Measurements from ENCODE around the gene ST6GALNAC6. TPM values are rescaled to one million over a fixed set of nuclear protein-coding genes. Genes with fewer than 3 reads are reported as not detected.

Gene ST6GALNAC6
- polyA plus RNA-seq, 1 donor from 2014 or later = 44.2 TPM

GRCh38 chr9:127942216-127943010 lies 43.0 kb upstream of the ST6GALNAC6 start:
- Histone ChIP-seq H3K9me3 (ENCODE audit: low read length) (no peaks in the 10 kb centered on the region), H3K4me3 (ENCODE audit: low read length) (no peak overlapping the region), H3F3A (ENCODE audit: insufficient read depth, low read length, poor library complexity, severe bottlenecking) (no peaks in the 10 kb centered on the region), H3K27ac (ENCODE audit: low read length) (no peak overlapping the region), H3K9ac (ENCODE audit: low read length) (no peak overlapping the region), H3K4me2 (ENCODE audit: low read length) (no peak overlapping the region), H3K27me3 (ENCODE audit: insufficient read depth, low read depth, low read length) (no peaks in the 10 kb centered on the region), H4K20me1 (ENCODE audit: insufficient read depth) (no peaks in the 10 kb centered on the region), H3K79me2 (replicated peaks; ENCODE audit: insufficient read depth, low read length) (no peaks in the 10 kb centered on the region), H2AFZ (ENCODE audit: low read depth, low read length) (no peak overlapping the region), H3K9me2 (ENCODE audit: insufficient read depth, low read length) (no peaks in the 10 kb centered on the region), H3K36me3 (ENCODE audit: insufficient read depth, low read length) (no peaks in the 10 kb centered on the region)
- TF ChIP-seq MXI1 (conservative IDR thresholded peaks at IDR 0.05; ENCODE audit: poor library complexity, severe bottlenecking) (no peak), EZH2 (IDR thresholded peaks at IDR 0.05; ENCODE audit: borderline replicate concordance, insufficient read depth, low read length, poor library complexity, severe bottlenecking) (no peak), SMC3 (conservative IDR thresholded peaks at IDR 0.05; ENCODE audit: poor library complexity) (peak; percentile 68), POLR2AphosphoS5 (IDR thresholded peaks at IDR 0.05) (no peak), TAF1 (IDR thresholded peaks at IDR 0.05; ENCODE audit: low read depth) (no peak), CTCF (IDR thresholded peaks at IDR 0.05; ENCODE audit: poor library complexity, severe bottlenecking) (peak; percentile 77), EP300 (conservative IDR thresholded peaks at IDR 0.05; ENCODE audit: poor library complexity, severe bottlenecking) (no peak), RAD21 (conservative IDR thresholded peaks at IDR 0.05) (peak; percentile 53)
- TF ChIP-seq, protein P1, sequence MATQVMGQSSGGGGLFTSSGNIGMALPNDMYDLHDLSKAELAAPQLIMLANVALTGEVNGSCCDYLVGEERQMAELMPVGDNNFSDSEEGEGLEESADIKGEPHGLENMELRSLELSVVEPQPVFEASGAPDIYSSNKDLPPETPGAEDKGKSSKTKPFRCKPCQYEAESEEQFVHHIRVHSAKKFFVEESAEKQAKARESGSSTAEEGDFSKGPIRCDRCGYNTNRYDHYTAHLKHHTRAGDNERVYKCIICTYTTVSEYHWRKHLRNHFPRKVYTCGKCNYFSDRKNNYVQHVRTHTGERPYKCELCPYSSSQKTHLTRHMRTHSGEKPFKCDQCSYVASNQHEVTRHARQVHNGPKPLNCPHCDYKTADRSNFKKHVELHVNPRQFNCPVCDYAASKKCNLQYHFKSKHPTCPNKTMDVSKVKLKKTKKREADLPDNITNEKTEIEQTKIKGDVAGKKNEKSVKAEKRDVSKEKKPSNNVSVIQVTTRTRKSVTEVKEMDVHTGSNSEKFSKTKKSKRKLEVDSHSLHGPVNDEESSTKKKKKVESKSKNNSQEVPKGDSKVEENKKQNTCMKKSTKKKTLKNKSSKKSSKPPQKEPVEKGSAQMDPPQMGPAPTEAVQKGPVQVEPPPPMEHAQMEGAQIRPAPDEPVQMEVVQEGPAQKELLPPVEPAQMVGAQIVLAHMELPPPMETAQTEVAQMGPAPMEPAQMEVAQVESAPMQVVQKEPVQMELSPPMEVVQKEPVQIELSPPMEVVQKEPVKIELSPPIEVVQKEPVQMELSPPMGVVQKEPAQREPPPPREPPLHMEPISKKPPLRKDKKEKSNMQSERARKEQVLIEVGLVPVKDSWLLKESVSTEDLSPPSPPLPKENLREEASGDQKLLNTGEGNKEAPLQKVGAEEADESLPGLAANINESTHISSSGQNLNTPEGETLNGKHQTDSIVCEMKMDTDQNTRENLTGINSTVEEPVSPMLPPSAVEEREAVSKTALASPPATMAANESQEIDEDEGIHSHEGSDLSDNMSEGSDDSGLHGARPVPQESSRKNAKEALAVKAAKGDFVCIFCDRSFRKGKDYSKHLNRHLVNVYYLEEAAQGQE (IDR thresholded peaks at IDR 0.05; ENCODE audit: borderline replicate concordance) = no peak

DNA sequence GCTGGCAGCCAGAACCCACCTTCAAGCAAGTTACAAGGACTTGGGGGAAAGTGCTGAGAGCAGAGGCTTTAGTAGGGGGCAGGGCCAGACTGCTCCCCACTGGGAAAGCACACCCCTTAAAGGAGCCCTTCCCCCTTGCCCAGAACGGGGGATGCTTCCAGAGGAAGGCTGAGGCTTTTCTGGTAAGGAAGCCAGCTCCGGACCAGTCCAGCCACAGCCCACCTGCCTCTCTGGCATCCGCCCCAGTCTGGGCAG lies 42.5 kb upstream of the ST6GALNAC6 start:
- TF ChIP-seq TAF1 (IDR thresholded peaks at IDR 0.05; ENCODE audit: low read depth) = no peak
- no peak for TF ChIP-seq RAD21 (conservative IDR thresholded peaks at IDR 0.05)
- no peak for TF ChIP-seq CTCF (IDR thresholded peaks at IDR 0.05; ENCODE audit: poor library complexity, severe bottlenecking)
- TF ChIP-seq, protein P1 (IDR thresholded peaks at IDR 0.05; ENCODE audit: borderline replicate concordance) = no peak
- no peak for TF ChIP-seq EZH2 (IDR thresholded peaks at IDR 0.05; ENCODE audit: borderline replicate concordance, insufficient read depth, low read length, poor library complexity, severe bottlenecking)
- TF ChIP-seq MXI1 (conservative IDR thresholded peaks at IDR 0.05; ENCODE audit: poor library complexity, severe bottlenecking) = no peak
- TF ChIP-seq SMC3 (conservative IDR thresholded peaks at IDR 0.05; ENCODE audit: poor library complexity) = no peak
- Histone ChIP-seq H3K4me3 (ENCODE audit: low read length) (no peak overlapping the region), H3K9me3 (ENCODE audit: low read length) (no peaks in the 10 kb centered on the region), H2AFZ (ENCODE audit: low read depth, low read length) (no peak overlapping the region), H3K27me3 (ENCODE audit: insufficient read depth, low read depth, low read length) (no peaks in the 10 kb centered on the region), H3K79me2 (replicated peaks; ENCODE audit: insufficient read depth, low read length) (peaks cover 4% of the 10 kb centered on the region), H3K4me2 (ENCODE audit: low read length) (no peak overlapping the region), H3K27ac (ENCODE audit: low read length) (no peak overlapping the region), H3K9me2 (ENCODE audit: insufficient read depth, low read length) (no peaks in the 10 kb centered on the region), H3K36me3 (ENCODE audit: insufficient read depth, low read length) (no peaks in the 10 kb centered on the region), H4K20me1 (ENCODE audit: insufficient read depth) (no peaks in the 10 kb centered on the region), H3F3A (ENCODE audit: insufficient read depth, low read length, poor library complexity, severe bottlenecking) (no peaks in the 10 kb centered on the region), H3K9ac (ENCODE audit: low read length) (no peak overlapping the region)

Data from neural cell (in vitro differentiated cells).